Trophoblast cell (in vitro differentiated cells and primary cell): ENCODE results near the gene AZIN2.
A peak's percentile ranks its signal among the peaks of the same experiment; 100 is the strongest.

Experiments
- DNase-seq, 2 donors: peaks; one replicate each; pipeline ENCODE4 v3.0.0-alpha.2; 2016
- H2AFZ ChIP-seq: 2 replicates; pipeline ENCODE4 v1.6.1; 2013; ENCODE audit warnings: low read length, moderate library complexity, mild to moderate bottlenecking; ENCODE audit not compliant: insufficient read depth, poor library complexity
- H2AK5ac ChIP-seq: 2 replicates; pipeline ENCODE4 v1.6.1; 2013; ENCODE audit warnings: mild to moderate bottlenecking, low read length
- H2BK120ac ChIP-seq: 2 replicates; pipeline ENCODE4 v1.6.1; 2013; ENCODE audit warnings: low read length, mild to moderate bottlenecking, moderate library complexity; ENCODE audit not compliant: insufficient read depth, poor library complexity
- H2BK12ac ChIP-seq: 2 replicates; pipeline ENCODE4 v1.6.1; 2013; ENCODE audit warnings: mild to moderate bottlenecking, low read length, moderate library complexity
- H2BK5ac ChIP-seq: 2 replicates; pipeline ENCODE4 v1.6.1; 2013; ENCODE audit warnings: low read length, low read depth, moderate library complexity, mild to moderate bottlenecking; ENCODE audit not compliant: poor library complexity
- H3K14ac ChIP-seq: 2 replicates; pipeline ENCODE4 v1.6.1; 2013; ENCODE audit warnings: mild to moderate bottlenecking, low read length
- H3K18ac ChIP-seq: 2 replicates; pipeline ENCODE4 v1.6.1; 2013; ENCODE audit warnings: mild to moderate bottlenecking, low read length
- H3K23ac ChIP-seq: 2 replicates; pipeline ENCODE4 v1.6.1; 2013; ENCODE audit warnings: low read length
- H3K27ac ChIP-seq: 2 replicates; pipeline ENCODE4 v1.5.1; 2013; ENCODE audit warnings: low read depth, mild to moderate bottlenecking, inconsistent platforms, low read length, moderate library complexity
- H3K27me3 ChIP-seq: 2 replicates; pipeline ENCODE4 v1.6.1; 2013; ENCODE audit warnings: inconsistent platforms, mild to moderate bottlenecking, low read length, moderate library complexity; ENCODE audit not compliant: insufficient read depth
- H3K36me3 ChIP-seq, 2 experiments: 1 replicate in 1 of 2; 2 replicates in 1 of 2; pipeline ENCODE4 v1.6.1; 2013; ENCODE audit warnings: low read length in 2 of 2, mild to moderate bottlenecking in 2 of 2, moderate library complexity in 1 of 2; ENCODE audit not compliant: insufficient read depth in 2 of 2, control insufficient read depth in 1 of 2
- H3K4ac ChIP-seq: 2 replicates; pipeline ENCODE4 v1.6.1; 2013; ENCODE audit warnings: low read depth, mild to moderate bottlenecking, low read length, moderate library complexity
- H3K4me1 ChIP-seq, 2 experiments: 1 replicate in 1 of 2; 2 replicates in 1 of 2; pipeline ENCODE4 v1.6.1; 2013; ENCODE audit warnings: low read length in 2 of 2, mild to moderate bottlenecking in 2 of 2, moderate library complexity in 1 of 2; ENCODE audit not compliant: insufficient read depth in 2 of 2, control insufficient read depth in 1 of 2
- H3K4me2 ChIP-seq: 2 replicates; pipeline ENCODE4 v1.6.1; 2013; ENCODE audit warnings: inconsistent platforms, mild to moderate bottlenecking, low read length, moderate library complexity
- H3K4me3 ChIP-seq: 2 replicates; pipeline ENCODE4 v1.5.1; 2013; ENCODE audit warnings: mild to moderate bottlenecking, low read depth, low read length, inconsistent platforms
- H3K79me1 ChIP-seq: one replicate; pipeline ENCODE4 v1.6.1; 2013; ENCODE audit warnings: low read length
- H3K79me2 ChIP-seq: 2 replicates; pipeline ENCODE4 v1.6.1; 2013; ENCODE audit warnings: low read length, mild to moderate bottlenecking; ENCODE audit not compliant: control insufficient read depth, insufficient read depth, poor library complexity
- H3K9ac ChIP-seq: 2 replicates; pipeline ENCODE4 v1.6.1; 2013; ENCODE audit warnings: mild to moderate bottlenecking, low read length
- H3K9me3 ChIP-seq: 2 replicates; pipeline ENCODE4 v1.6.1; 2013; ENCODE audit warnings: low read depth, mild to moderate bottlenecking, control low read depth, inconsistent platforms, low read length; ENCODE audit not compliant: insufficient read depth
- H4K12ac ChIP-seq: 2 replicates; pipeline ENCODE4 v1.6.1; 2013; ENCODE audit warnings: low read depth, mild to moderate bottlenecking, low read length, moderate library complexity
- H4K8ac ChIP-seq: 2 replicates; pipeline ENCODE4 v1.6.1; 2013; ENCODE audit warnings: low read depth, mild to moderate bottlenecking, low read length, moderate library complexity
- H4K91ac ChIP-seq: one replicate; pipeline ENCODE4 v1.6.1; 2013; ENCODE audit warnings: low read depth, mild to moderate bottlenecking, low read length, moderate library complexity
- WGBS: extraction: QIAGEN DNeasy Blood & Tissue Kit; methylation state at CpG from one replicate; pipeline ENCODE4 v1.1.7; 2013; ENCODE audit warnings: missing lambda C conversion rate; ENCODE audit not compliant: insufficient read length, insufficient coverage; ENCODE audit errors: extremely low coverage; 5-methylcytosine and 5-hydroxymethylcytosine counted together

The AZIN2 gene

GRCh38 chr1:33162141-33162540, 81.2 kb downstream of the AZIN2 start:
- H3K4me3 ChIP-seq = no peak overlapping the region
- no CpG with 5 or more reads among the region's 2 CpGs for WGBS

DNA sequence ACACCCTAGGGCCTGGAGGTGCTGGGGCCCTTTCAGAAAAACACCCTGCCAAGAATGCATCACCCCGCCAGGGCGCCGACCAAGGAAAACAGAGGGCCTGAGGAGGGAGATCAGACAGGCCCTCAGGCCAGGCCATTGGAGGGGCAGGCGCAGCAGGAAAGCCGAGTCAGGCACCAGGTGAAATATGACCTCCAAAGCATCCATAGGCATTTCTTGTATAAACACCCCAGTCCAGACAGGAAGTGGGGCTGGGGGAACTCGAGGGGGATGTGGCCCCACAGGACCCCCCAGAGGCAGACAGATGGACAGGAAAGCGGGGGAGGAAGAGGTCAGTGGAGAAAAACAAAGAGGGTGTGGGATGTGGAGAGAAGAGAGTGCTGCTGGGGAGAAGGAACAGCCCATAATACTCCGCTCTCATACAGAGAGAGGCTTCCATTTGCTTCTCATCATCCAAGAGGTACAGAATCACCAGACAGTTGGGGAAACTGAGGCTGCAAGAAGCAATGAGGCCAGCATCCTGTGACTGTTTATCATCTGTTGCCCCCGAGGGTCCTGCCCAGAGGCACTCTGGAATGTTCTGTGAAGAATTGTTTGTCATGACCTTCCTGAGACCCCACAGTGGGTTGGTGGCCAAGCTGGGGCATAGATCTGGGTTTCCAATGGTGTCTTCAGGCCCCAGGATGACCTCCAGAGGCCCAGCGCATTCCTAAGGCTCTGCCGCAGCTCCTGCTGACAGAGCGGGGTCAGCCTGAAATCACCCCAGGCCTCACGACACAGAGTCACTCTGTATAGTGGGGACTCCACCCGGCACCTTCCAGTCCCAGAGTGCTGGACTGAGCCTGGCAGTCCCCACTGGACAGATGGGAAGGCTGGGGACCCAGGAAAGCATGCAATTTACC, 82.9 kb downstream of the AZIN2 start:
- H3K9me3 ChIP-seq = peaks cover 2% of the 10 kb centered on the region
- DNase-seq = no peak
- peak overlapping the region; percentile 1 for H2AK5ac ChIP-seq
- peak overlapping the region; percentile 73 for H2BK5ac ChIP-seq
- H3K14ac ChIP-seq = peak overlapping the region; percentile 65
- H4K91ac ChIP-seq = peak overlapping the region; percentile 78
- no CpG with 5 or more reads among the region's 14 CpGs for WGBS
- H3K4me3 ChIP-seq = no peak overlapping the region
- H3K18ac ChIP-seq = peak overlapping the region; percentile 39
- H3K79me1 ChIP-seq = peaks cover 12% of the 10 kb centered on the region
- no peaks in the 10 kb centered on the region for H3K27me3 ChIP-seq
- peak overlapping the region; percentile 19 for H4K12ac ChIP-seq
- peaks cover 0 to 3% of the 10 kb centered on the region in 2 experiments for H3K36me3 ChIP-seq
- H3K23ac ChIP-seq = no peak overlapping the region
- peak overlapping the region; percentile 20 for H2AFZ ChIP-seq
- H3K4ac ChIP-seq = peak overlapping the region; percentile 5
- peak overlapping the region; percentile 23 for H3K4me2 ChIP-seq
- peak overlapping the region; percentile 35 for H2BK12ac ChIP-seq
- H3K4me1 ChIP-seq = peaks cover 17 to 34% of the 10 kb centered on the region in 2 experiments
- peak overlapping the region; percentile 74 for H3K27ac ChIP-seq
- no peak overlapping the region for H3K9ac ChIP-seq
- H3K79me2 ChIP-seq = no peaks in the 10 kb centered on the region
- peak overlapping the region; percentile 60 for H2BK120ac ChIP-seq
- peak overlapping the region; percentile 36 for H4K8ac ChIP-seq

More at GRCh38 chr1:33162141-33162540, 81.2 kb downstream of the AZIN2 start:
- H3K79me1 ChIP-seq = peaks cover 12% of the 10 kb centered on the region
- H3K9me3 ChIP-seq = peaks cover 2% of the 10 kb centered on the region
- DNase-seq = no peak
- H3K4me1 ChIP-seq = peaks cover 14 to 22% of the 10 kb centered on the region in 2 experiments
- no peak overlapping the region for H4K12ac ChIP-seq
- peaks cover 2 to 3% of the 10 kb centered on the region in 2 experiments for H3K36me3 ChIP-seq
- no peak overlapping the region for H4K8ac ChIP-seq
- H2AK5ac ChIP-seq = peak overlapping the region; percentile 57
- peak overlapping the region; percentile 54 for H2BK120ac ChIP-seq
- H3K27ac ChIP-seq = no peak overlapping the region
- H3K14ac ChIP-seq = peak overlapping the region; percentile 49
- peak overlapping the region; percentile 7 for H2BK5ac ChIP-seq
- peak overlapping the region; percentile 90 for H2BK12ac ChIP-seq
- no peak overlapping the region for H3K18ac ChIP-seq
- no peak overlapping the region for H3K4ac ChIP-seq
- H3K4me2 ChIP-seq = no peak overlapping the region
- H3K9ac ChIP-seq = no peak overlapping the region
- H3K23ac ChIP-seq = no peak overlapping the region
- H3K79me2 ChIP-seq = no peaks in the 10 kb centered on the region
- H4K91ac ChIP-seq = peak overlapping the region; percentile 58
- no peak overlapping the region for H2AFZ ChIP-seq
- H3K27me3 ChIP-seq = no peaks in the 10 kb centered on the region

GRCh38 chr1:33165209-33165608, 84.3 kb downstream of the AZIN2 start:
- Histone ChIP-seq H3K4me3 (no peak overlapping the region), H3K9ac (no peak overlapping the region), H2AFZ (no peak overlapping the region), H3K4me1 (peaks cover 17 to 35% of the 10 kb centered on the region in 2 experiments), H3K4me2 (no peak overlapping the region), H4K91ac (peak overlapping the region; percentile 78), H4K8ac (peak overlapping the region; percentile 47), H3K18ac (peak overlapping the region; percentile 52), H3K79me1 (peaks cover 12% of the 10 kb centered on the region), H2BK12ac (peak overlapping the region; percentile 48), H3K27ac (no peak overlapping the region), H3K79me2 (no peaks in the 10 kb centered on the region), H4K12ac (no peak overlapping the region), H3K36me3 (no peaks in the 10 kb centered on the region), H3K4ac (no peak overlapping the region), H3K9me3 (peaks cover 2% of the 10 kb centered on the region), H3K23ac (no peak overlapping the region), H3K14ac (peak overlapping the region; percentile 51), H2AK5ac (peak overlapping the region; percentile 82), H3K27me3 (no peaks in the 10 kb centered on the region), H2BK5ac (peak overlapping the region; percentile 24), H2BK120ac (peak overlapping the region; percentile 47)
- WGBS = no CpG with 5 or more reads among the region's 21 CpGs
- DNase-seq = peak in 1 of 2 donors; percentile 51

GRCh38 chr1:33165809-33166208, 84.9 kb downstream of the AZIN2 start:
- Histone ChIP-seq H4K12ac (no peak overlapping the region), H3K4me3 (no peak overlapping the region), H2BK120ac (no peak overlapping the region), H3K4me1 (peaks cover 17 to 35% of the 10 kb centered on the region in 2 experiments), H3K4me2 (no peak overlapping the region), H4K8ac (no peak overlapping the region), H4K91ac (no peak overlapping the region), H2AFZ (no peak overlapping the region), H2BK5ac (no peak overlapping the region), H3K18ac (no peak overlapping the region), H2BK12ac (peak overlapping the region; percentile 53), H3K27ac (no peak overlapping the region), H3K14ac (no peak overlapping the region), H3K4ac (no peak overlapping the region), H3K23ac (no peak overlapping the region), H3K9me3 (peaks cover 2% of the 10 kb centered on the region), H3K9ac (no peak overlapping the region), H2AK5ac (no peak overlapping the region), H3K36me3 (no peaks in the 10 kb centered on the region), H3K79me1 (peaks cover 12% of the 10 kb centered on the region), H3K79me2 (no peaks in the 10 kb centered on the region), H3K27me3 (no peaks in the 10 kb centered on the region)
- WGBS = no CpG with 5 or more reads among the region's 6 CpGs
- DNase-seq = no peak
